Right renal pelvis (tissue), 4 donors: Measurements from ENCODE around the gene TUT7. TPM values are rescaled to one million over a fixed set of nuclear protein-coding genes. Genes with fewer than 3 reads are reported as not detected.
"Not testable (repeated sequence)": the region's sequence is repeated elsewhere in the genome, so short reads cannot be mapped to it uniquely, and the experiment has no call there.

Experiments used
- DNase-seq, 4 donors: peaks; one replicate each; pipeline ENCODE4 v3.0.0-alpha.2; 2013; ENCODE audit warnings: low read depth in 4 of 4, low spot score in 3 of 4, missing footprints in 1 of 4
- polyA plus RNA-seq, 4 donors: library from polyadenylated mRNA; unstranded; fragments of 120-200 nt; gene quantifications; one replicate each; pipeline ENCODE4 v1.2.1, GENCODE V29; 2013; ENCODE audit not compliant: insufficient read length in 4 of 4

The TUT7 gene
- polyA plus RNA-seq = 10 to 100 TPM; 21.6 to 30.0 (median 27.9) TPM

DNA sequence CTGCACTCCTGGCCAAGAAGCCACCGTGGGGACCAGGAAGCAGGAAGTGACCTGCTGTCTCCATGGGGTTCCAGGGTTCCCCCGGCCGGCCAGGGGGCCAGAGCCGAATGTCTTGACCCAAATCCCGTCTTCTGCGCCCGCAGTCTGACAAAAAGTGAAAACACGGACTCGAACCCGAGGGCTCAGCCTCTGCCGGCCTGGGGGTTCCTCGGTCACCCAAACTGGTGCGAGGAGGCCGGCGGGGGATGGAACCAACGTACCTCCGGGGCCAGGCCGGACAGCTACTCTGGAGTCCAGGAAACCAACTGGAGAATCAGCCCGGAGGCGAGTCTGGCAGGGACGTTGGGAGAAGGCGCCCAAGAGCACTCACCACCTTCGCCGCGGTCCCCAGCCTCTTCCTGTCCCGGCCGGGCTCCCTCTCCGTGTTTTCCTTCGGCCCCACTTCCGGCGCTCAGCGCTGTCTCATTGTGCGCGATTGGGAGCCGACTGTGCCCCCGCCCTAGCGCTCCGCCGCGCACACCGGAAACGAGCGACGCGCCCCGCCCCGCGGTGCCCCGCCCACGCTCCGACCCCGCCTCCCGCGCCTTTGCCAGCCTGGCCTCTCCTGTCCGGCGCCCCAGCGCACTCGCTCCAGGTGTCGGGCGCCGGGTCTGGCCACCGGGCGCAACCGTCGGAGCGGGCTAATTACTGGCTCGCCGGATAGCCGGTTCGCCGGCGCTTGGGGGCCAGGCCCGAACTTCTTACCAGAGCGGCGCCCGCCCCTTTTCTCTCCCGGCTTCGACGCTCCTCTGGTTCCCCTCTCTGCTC, at the start of gene TUT7:
TSS of gene TUT7 (minus strand) at position 400 of the 807 bp plus-strand sequence. CDS start 1,211 bp downstream, outside the sequence.
- DNase-seq = peak; percentile 90 to 93 (median 92)

DNA sequence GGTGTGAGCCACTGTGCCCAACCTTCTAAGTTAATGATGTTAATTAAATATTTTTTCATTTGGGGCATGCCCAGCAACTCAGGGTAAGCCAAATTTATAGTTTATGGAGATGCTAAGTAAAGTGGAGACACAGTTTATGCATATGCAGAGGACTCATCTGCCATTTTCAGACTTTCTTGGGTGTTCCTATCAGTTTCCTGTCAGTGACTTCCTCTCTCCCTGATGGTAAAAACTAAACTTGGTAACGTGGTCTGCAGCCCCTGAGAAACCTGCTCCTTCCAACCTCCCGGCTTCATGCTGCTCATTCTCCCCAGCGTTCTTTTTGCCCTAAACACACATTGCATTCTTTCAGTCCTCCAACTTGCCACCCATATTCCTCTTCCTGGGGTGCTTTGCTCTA, 48.4 kb upstream of the TUT7 start:
- no peak for DNase-seq

DNA sequence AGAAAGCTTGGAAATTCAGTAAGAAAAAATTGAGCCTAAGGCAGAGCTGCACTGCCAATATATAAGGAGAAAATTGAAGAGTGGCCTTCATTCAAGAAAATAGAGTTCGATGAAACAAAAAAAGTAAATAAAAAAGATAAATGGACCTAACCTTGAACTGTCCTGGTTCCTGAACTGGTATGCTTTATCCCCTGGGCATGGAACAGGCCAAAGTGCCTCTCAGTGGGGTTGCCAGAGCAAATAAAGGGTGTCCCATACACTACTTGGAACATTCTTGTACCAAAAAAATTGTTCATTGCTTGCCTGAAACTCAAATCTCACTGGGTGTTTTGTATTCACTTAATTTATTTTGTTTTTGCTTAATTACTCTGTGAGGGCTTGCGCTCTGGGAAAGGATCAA, 42.2 kb upstream of the TUT7 start:
- no peak for DNase-seq

DNA sequence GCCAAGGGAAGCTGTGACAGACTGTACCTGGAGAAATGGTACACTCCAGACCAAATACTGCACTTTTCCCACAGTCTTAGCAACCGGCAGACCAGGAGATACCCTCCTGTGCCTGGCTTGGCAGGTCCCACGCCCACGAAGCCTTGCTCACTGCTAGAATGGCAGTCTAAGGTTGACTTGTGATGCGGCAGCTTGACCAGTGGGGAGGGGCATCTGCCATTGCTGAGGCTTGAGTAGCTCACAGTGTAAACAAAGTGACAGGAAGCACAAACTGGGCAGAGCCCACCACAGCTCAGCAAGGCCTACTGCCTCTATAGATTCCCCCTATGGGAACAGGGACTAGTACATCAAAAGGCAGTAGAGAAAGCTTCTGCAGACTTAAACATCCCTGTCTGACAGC, 36.0 kb upstream of the TUT7 start:
- DNase-seq = not testable (repeated sequence)

DNA sequence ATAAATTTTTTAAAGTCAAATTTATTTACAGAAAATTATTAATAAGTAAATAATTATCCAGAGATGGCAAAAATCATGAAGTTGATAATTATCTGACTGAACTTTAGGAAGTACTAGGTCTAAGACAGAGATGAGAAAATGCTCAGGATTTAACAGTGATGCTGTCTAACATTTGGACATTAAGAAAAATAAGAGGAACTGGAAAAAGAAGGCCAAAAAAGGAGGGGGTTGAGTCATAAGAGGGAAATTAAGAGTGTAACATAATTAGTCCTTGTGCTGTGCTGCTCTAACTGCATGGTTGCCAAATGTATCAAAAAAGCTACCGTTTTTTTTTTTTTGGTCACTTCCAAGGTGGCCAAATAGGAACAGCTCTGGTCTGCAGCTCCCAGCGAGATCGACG, 35.4 kb upstream of the TUT7 start:
- DNase-seq = no peak

DNA sequence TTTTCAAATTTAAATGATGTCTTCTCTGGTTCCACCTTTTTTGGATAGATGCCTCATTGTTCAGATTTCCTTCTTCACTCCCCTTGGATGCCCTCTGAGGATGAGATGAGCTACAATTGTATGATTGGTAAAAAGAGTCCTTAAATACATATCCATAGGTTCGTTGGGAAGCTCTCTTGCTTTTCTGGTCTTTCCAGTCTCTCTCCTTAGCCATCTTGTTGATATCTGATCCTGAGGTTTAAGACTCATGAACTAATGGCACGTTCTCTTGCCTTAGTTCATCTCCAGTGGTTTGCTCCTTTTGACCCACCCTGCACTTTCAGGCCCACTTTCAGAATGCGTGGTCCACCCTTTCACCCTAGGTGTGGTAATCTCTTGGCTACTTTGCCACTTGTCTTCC, 33.2 kb upstream of the TUT7 start:
- no peak for DNase-seq

- not testable (repeated sequence) for DNase-seq
Measured at GRCh38 chr9:86383000-86383399, 28.8 kb upstream of the TUT7 start.

DNA sequence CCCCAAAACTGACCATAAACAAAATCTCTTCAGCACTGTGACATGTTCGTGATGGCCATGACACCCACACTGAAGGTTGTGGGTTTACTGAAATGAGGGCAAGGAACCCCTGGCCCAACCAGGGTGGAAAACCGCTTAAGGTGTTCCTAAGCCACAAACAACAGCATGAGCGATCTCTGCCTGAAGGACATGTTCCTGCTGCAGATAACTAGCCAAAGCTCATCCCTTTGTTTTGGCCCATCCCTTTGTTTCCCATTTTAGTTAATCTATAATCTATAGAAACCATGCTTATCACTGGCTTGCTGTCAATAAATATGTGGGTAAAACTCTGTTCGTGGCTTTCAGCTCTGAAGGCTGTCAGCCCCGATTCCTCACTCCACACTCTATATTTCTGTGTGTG, 21.8 kb upstream of the TUT7 start:
- no peak for DNase-seq

- DNase-seq = no peak
Measured at GRCh38 chr9:86369810-86370209, 15.6 kb upstream of the TUT7 start.

DNA sequence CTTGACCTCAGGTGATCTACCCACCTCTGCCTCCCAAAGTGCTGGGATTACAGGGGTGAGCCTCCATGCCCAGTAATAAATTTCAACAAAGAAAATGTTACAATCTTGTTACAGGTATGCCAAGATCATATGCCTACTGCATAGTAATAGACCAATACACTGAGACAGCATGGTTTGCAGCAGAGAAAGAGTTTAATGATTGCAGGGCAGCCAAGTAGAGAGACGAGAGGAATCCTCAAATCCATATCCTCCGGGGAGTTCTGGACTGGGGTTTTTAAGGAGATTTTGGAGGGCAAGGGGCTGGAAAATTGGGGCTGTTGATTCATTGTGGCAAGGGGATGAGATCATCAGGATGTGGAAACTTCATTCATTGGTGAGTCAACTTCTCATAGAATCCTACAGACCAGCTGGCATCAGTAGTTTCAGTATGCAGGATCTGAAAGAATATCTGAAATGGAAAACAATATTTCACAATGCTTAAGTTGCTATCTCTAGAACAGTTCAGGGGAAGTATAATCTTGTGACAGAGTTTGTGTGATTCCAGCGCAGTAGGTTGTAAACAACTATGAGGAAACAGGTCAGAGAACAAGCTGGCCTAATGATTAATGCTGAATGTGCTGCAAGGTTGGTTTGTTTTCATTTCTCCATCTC, 14.8 kb upstream of the TUT7 start:
- no peak for DNase-seq

DNA sequence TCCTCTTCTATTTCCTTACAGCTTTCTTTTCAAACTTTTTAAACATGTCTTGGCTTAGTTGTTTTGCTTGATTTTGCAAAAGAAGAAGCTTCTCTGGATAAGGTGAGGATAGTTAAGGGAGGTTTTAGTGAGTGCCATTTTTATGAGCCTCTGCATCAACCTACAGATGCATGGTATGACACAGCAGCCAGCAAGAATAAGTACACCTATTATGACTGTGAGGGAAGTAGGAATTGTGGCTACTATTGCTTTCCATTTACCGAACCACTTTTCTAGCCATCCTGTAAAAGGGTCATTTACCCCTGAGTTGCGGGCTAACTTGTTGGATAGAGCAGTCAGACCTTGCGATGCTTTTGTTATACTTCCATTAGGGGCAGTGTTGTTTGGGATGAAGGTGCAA, 7.0 kb upstream of the TUT7 start:
- DNase-seq = no peak

GRCh38 chr9:86359151-86359879, 5.1 kb upstream of the TUT7 start:
- no peak for DNase-seq

- no peak for DNase-seq
Measured at GRCh38 chr9:86356871-86357866, 3.0 kb upstream of the TUT7 start.

DNA sequence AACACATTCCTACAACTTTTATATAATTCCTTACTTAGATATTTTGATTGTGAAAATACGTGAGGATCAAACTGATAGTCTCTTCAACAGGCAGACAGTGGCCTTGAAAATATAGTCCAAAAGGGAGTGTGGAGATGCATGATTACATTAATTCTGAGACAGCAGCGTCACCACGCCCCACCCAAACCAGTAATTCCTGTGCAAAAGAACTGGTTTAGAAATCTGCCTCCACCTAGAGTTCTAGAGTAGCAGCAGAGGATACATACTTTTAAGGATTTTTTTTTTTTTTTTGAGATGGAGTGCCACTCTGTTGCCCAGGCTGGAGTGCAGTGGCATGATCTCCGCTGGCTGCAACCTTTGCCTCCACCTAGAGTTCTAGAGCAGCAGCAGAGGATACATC, 1.6 kb upstream of the TUT7 start:
- no peak for DNase-seq

- DNase-seq = no peak
Measured at GRCh38 chr9:86354818-86355309, 654 bp upstream of the TUT7 start.

- DNase-seq = peak in 3 of 4 donors; percentile 14 to 23 (median 15)
Measured at GRCh38 chr9:86353655-86354010, 577 bp downstream of the TUT7 start.

DNA sequence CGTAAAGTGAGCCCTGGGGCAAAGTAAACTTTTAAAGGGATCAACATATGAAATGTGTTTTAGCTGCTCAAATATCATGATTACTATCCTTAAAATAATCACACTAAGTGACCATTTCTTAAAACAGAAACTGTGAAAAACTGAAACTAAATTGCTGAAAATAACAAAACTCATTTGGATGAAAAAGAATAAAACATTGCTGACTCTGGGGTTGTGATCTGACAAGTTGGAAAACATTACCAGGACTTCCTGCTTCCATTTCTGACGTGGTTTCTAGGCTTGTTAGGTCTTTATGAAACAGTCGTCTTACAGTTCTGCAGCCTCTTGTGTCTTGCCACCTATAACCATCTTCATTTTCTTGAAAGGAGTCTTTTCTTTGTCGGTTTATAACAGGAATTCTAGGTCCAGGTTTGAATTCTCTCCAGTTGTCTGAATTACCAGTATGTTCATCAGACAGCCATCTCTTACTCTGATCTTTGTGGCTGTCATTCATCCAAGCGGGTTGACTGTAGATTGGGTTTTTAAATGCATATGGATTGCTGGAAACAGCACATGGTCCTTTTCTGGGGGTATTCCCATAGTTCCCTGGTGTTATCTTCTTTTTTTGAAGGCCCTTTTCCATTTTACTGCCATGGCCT, 1.7 kb downstream of the TUT7 start:
- no peak for DNase-seq

DNA sequence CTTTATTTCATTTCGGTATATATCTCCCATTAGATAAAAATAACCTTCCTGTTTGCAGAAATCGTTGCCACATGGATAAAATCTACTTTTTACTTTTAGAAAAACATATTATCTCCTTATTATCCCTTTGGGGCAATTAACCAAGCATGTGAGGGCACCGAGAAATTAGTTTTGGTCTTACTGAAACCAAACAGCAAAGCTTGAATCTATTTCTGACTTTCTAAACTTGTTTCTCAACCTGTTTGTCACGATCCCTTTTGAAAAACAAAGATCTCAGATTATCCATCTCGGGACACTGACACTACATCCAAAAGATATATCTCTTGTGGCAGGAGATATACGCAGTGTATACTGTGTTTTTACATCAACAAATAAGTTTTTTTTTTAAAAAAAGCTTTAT, 2.3 kb downstream of the TUT7 start:
- no peak for DNase-seq

- no peak for DNase-seq
Measured at GRCh38 chr9:86350006-86350760, 4.0 kb downstream of the TUT7 start.
